ENCODE measurements around the gene PATL1.
A peak's percentile ranks its signal among the peaks of the same experiment; 100 is the strongest.
"Not testable (repeated sequence)": the region's sequence is repeated elsewhere in the genome, so short reads cannot be mapped to it uniquely, and the experiment has no call there.

Gene PATL1

DNA sequence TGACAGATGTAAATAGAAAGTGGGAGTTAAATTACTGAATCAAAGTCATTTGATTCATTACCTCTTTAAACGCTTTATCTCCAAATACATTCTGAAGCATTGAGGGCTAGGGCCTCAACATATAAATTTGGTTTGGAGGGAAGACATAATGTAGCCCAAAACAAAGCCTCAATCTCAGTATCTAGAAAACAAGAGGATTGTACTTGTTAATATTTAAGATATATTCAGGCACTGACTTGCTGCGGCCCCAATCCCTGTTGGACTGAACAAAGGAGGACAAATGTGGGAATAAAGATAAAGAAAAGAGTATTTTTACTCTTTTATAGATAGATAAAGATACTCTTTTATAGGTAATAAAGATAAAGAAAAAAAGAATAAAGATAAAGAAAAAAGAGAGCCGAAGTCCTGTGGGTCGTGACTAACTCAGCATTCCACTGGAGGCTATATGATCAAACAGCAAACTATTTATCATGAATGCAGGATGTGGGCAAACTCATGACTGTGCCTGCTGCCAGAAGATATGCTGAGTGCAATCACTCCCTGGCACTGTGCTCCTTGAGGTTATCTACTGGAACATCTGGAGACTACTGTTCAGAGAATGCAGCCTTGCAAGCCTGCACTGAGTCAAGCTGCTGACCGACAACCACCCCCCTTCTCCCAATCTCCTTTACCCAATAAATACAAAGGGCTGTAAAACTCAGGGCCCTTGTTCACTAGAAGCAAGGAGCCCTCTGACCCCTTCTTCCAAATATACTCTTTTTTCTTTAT lies 37.9 kb upstream of the PATL1 start:
- TF ChIP-seq, protein P1, sequence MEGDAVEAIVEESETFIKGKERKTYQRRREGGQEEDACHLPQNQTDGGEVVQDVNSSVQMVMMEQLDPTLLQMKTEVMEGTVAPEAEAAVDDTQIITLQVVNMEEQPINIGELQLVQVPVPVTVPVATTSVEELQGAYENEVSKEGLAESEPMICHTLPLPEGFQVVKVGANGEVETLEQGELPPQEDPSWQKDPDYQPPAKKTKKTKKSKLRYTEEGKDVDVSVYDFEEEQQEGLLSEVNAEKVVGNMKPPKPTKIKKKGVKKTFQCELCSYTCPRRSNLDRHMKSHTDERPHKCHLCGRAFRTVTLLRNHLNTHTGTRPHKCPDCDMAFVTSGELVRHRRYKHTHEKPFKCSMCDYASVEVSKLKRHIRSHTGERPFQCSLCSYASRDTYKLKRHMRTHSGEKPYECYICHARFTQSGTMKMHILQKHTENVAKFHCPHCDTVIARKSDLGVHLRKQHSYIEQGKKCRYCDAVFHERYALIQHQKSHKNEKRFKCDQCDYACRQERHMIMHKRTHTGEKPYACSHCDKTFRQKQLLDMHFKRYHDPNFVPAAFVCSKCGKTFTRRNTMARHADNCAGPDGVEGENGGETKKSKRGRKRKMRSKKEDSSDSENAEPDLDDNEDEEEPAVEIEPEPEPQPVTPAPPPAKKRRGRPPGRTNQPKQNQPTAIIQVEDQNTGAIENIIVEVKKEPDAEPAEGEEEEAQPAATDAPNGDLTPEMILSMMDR (IDR thresholded peaks at IDR 0.05; ENCODE audit: low read depth, low read length): no peak
- DNase-seq (ENCODE audit: low read depth in 2 of 2): peak; percentile 61 to 84
- H3K4me3 ChIP-seq (replicated peaks in 1 of 2; ENCODE audit: low read depth in 2 of 2, low read length in 2 of 2): no peak overlapping the region

GRCh38 chr11:59705294-59705693 lies 36.5 kb upstream of the PATL1 start:
- peak in 1 of 2 donors; percentile 41 for DNase-seq (ENCODE audit: low read depth in 2 of 2)
- no peak overlapping the region for H3K4me3 ChIP-seq (replicated peaks in 1 of 2; ENCODE audit: low read depth in 2 of 2, low read length in 2 of 2)
- TF ChIP-seq, protein P1 (IDR thresholded peaks at IDR 0.05; ENCODE audit: low read depth, low read length): no peak

GRCh38 chr11:59703515-59703914 lies 34.7 kb upstream of the PATL1 start:
- DNase-seq (ENCODE audit: low read depth in 2 of 2); H3K4me3 ChIP-seq (replicated peaks in 1 of 2; ENCODE audit: low read depth in 2 of 2, low read length in 2 of 2): not testable (repeated sequence)

DNA sequence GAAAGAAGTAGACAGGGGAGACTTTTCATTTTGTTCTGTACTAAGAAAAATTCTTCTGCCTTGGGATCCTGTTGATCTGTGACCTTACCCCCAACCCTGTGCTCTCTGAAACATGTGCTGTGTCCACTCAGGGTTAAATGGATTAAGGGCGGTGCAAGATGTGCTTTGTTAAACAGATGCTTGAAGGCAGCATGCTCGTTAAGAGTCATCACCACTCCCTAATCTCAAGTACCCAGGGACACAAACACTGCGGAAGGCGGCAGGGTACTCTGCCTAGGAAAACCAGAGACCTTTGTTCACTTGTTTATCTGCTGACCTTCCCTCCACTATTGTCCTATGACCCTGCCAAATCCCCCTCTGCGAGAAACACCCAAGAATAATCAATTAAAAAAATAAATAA lies 31.3 kb upstream of the PATL1 start:
- DNase-seq (ENCODE audit: low read depth in 2 of 2); H3K4me3 ChIP-seq (replicated peaks in 1 of 2; ENCODE audit: low read depth in 2 of 2, low read length in 2 of 2): not testable (repeated sequence)

DNA sequence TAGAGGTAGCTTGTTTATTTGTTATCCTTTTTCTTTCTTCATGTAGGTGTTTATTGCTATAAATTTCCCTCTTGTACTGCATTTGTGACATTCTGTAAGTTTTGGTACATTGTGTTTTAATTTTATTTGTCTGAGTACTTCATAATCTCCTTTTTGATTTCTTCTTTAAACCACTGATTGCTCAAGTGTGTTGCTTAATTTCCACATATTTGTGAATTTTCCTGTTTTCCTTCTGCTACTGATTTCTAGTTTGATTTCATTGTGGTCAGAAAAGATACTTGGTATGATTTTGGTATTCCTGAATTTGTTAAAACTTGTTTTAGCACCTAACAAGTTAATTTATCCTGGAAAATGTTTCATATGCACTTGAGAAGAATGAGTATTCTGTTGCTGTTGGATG lies 29.7 kb upstream of the PATL1 start:
- H3K4me3 ChIP-seq (replicated peaks in 1 of 2; ENCODE audit: low read depth in 2 of 2, low read length in 2 of 2): no peak overlapping the region

GRCh38 chr11:59692915-59693314 lies 24.1 kb upstream of the PATL1 start:
- no peak overlapping the region for H3K4me3 ChIP-seq (replicated peaks in 1 of 2; ENCODE audit: low read depth in 2 of 2, low read length in 2 of 2)
- DNase-seq (ENCODE audit: low read depth in 2 of 2): no peak
- TF ChIP-seq, protein P1 (IDR thresholded peaks at IDR 0.05; ENCODE audit: low read depth, low read length): no peak

More for the DNA sequence above, 29.7 kb upstream of the PATL1 start:
- peak; percentile 15 for DNase-seq (ENCODE audit: low read depth in 2 of 2)
- TF ChIP-seq, protein P1 (IDR thresholded peaks at IDR 0.05; ENCODE audit: low read depth, low read length): no peak

GRCh38 chr11:59691156-59691555 lies 22.3 kb upstream of the PATL1 start:
- TF ChIP-seq, protein P1 (IDR thresholded peaks at IDR 0.05; ENCODE audit: low read depth, low read length): no peak
- no peak overlapping the region for H3K4me3 ChIP-seq (replicated peaks in 1 of 2; ENCODE audit: low read depth in 2 of 2, low read length in 2 of 2)
- DNase-seq (ENCODE audit: low read depth in 2 of 2): no peak

DNA sequence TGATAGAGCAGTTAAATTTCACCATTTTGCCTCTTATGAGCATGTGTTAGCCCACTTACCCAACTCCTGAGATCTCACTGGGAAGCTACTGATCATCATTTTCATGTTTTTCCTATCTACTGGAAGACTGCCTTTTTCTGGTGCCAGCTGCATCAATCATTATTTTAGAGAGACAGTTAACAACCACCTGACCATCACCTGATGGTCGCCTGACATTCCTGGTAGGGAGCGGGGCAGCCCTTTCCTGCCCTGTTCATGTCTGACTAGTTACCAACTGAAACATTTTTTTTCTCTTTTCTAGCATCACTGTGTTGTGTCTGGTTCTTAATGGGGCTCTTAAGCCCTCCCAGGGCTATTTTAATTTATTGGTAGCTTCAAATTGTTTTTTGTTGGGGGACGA lies 20.2 kb upstream of the PATL1 start:
- no peak for DNase-seq (ENCODE audit: low read depth in 2 of 2)
- TF ChIP-seq, protein P1 (IDR thresholded peaks at IDR 0.05; ENCODE audit: low read depth, low read length): no peak
- H3K4me3 ChIP-seq (replicated peaks in 1 of 2; ENCODE audit: low read depth in 2 of 2, low read length in 2 of 2): no peak overlapping the region

DNA sequence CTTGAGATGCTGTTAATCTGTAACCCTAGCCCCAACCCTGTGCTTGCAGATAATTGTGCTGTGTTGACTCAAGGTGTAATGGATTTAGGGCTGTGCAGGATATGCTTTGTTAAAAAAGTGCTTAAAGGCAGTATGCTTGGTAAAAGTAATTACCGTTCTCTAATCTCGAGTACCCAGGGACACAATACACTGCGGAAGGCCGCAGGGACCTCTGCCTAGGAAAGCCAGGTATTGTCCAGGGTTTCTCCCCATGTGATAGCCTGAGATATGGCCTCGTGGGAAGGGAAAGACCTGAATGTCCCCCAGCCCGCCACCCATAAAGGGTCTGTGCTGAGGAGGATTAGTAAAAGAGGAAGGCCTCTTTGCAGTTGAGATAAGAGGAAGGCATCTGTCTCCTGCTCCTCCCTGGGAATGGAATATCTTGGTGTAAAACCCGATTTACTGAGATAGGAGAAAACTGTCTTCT lies 12.5 kb upstream of the PATL1 start:
- not testable (repeated sequence) for H3K4me3 ChIP-seq (replicated peaks in 1 of 2; ENCODE audit: low read depth in 2 of 2, low read length in 2 of 2); DNase-seq (ENCODE audit: low read depth in 2 of 2)

Measured in cardiac fibroblast (primary cell).